Astrocyte of the cerebellum (primary cell): ENCODE results near the gene UBE2O.

Experiments
- DNase-seq: peaks from one replicate; pipeline ENCODE4 v3.0.0-alpha.2; 2011; ENCODE audit warnings: low read depth
- H3K4me3 ChIP-seq: 2 replicates; pipeline ENCODE4 v1.5.1; 2011; ENCODE audit warnings: mild to moderate bottlenecking, low read depth, low read length, moderate library complexity
- CTCF ChIP-seq: IDR thresholded peaks from 2 replicates; pipeline ENCODE4 v1.5.1; 2012; ENCODE audit warnings: low read length, low read depth, moderate library complexity, mild to moderate bottlenecking; ENCODE audit errors: missing control alignments
- in situ Hi-C: cut with HindIII; loops from 2 replicates; pipeline ENCODE4 v1.10.0; 2017; ENCODE audit warnings: low sequenced_read_pairs

The UBE2O gene

GRCh38 chr17:76417499-76418143 is 35.3 kb downstream of the UBE2O start:
- no peak overlapping the region for H3K4me3 ChIP-seq
- no peak for TF ChIP-seq CTCF
- in situ Hi-C loops, result no loop called here
- no peak for DNase-seq

- no peak for TF ChIP-seq CTCF
- H3K4me3 ChIP-seq, result no peak overlapping the region
- in situ Hi-C loops, result no loop called here
- no peak for DNase-seq
Observed at GRCh38 chr17:76416899-76417298, 36.1 kb downstream of the UBE2O start.

- no peak for TF ChIP-seq CTCF
- no peak overlapping the region for H3K4me3 ChIP-seq
- in situ Hi-C loops, result no loop called here
- DNase-seq, result no peak
Observed at GRCh38 chr17:76416457-76416856, 36.5 kb downstream of the UBE2O start.

GRCh38 chr17:76415786-76416185 is 37.2 kb downstream of the UBE2O start:
- no peak overlapping the region for H3K4me3 ChIP-seq
- TF ChIP-seq CTCF, result no peak
- DNase-seq, result no peak
- in situ Hi-C loops, result no loop called here

- no peak overlapping the region for H3K4me3 ChIP-seq
- no peak for TF ChIP-seq CTCF
- in situ Hi-C loops, result no loop called here
- DNase-seq, result peak; percentile 41
Observed at GRCh38 chr17:76414334-76415295, 38.3 kb downstream of the UBE2O start.

GRCh38 chr17:76411247-76411646 is 41.7 kb downstream of the UBE2O start:
- in situ Hi-C loops, result no loop called here
- DNase-seq, result no peak
- TF ChIP-seq CTCF, result no peak
- H3K4me3 ChIP-seq, result no peak overlapping the region
